ENCODE results near the gene ZNF683.
A peak's percentile ranks its signal among the peaks of the same experiment; 100 is the strongest.
"Not testable (repeated sequence)": the region's sequence is repeated elsewhere in the genome, so short reads cannot be mapped to it uniquely, and the experiment has no call there.

ZNF683 gene

GRCh38 chr1:26384076-26384475 is 11.5 kb upstream of the ZNF683 start:
- no peak for FAIRE-seq

DNA sequence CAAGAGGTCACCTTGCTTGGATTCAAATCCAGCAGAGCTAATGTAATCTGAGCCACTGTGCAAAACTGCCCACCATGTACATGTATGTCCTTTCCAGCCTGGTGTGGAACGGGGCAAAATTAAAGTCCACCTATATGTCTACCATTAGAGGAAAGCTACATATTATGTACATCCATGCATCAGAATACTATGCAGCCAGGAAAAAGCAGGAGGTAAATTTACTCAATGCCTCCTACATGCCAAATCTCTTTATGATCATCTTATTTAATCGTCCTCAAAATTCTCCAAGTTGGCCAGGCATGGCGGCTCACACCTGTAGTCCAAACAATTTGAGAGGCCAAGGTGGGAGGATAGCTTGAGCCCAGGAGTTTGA is 6.3 kb upstream of the ZNF683 start:
- FAIRE-seq: no peak

DNA sequence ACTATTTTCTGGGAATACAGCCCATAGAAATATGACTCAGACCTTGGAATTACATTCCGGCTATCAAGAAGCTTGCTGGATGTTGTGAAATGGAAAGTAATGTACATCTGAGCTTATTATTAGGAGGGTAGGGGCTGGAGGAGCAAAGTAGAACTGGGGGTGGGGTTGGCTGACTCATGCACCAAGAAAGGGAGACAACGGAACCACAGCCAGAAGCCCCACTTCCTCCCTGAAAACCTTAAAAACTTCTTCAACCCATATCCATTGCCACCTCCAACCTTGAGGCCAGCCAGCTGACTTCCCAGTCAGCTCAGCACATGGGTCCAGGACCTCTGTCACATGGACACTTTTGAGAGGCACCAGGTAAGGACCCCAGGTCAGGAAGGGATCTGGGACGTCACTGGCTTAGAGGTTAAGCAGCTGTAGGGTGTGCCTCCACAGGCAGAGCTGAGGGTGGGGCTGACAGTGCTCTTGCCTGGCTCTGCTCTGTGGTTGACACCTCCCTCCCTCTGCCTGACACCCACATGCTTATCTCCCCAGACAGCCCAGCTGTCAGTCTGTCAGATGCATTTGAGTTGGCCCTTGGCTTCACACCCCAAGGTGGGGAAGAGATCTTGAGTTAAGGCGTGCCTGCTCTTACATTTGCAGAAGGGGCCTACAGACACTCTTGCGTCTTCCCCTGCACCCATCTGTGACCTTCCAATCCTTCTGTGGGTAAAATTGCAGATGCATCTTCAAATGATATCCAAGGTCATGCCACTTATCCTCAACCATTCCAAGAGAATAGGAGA is 5.7 kb upstream of the ZNF683 start:
- FAIRE-seq: no peak

- no peak for FAIRE-seq
Observed at GRCh38 chr1:26376050-26376449, 3.5 kb upstream of the ZNF683 start.

GRCh38 chr1:26375081-26375480 is 2.5 kb upstream of the ZNF683 start:
- no peak for FAIRE-seq

- not testable (repeated sequence) for FAIRE-seq
Observed at GRCh38 chr1:26374361-26374760, 1.8 kb upstream of the ZNF683 start.

- no peak for FAIRE-seq
Observed at GRCh38 chr1:26373789-26374188, 1.2 kb upstream of the ZNF683 start.

- no peak for FAIRE-seq
Observed at GRCh38 chr1:26373281-26373680, 731 bp upstream of the ZNF683 start.

GRCh38 chr1:26372039-26372438 is 511 bp downstream of the ZNF683 start:
- no peak for FAIRE-seq

DNA sequence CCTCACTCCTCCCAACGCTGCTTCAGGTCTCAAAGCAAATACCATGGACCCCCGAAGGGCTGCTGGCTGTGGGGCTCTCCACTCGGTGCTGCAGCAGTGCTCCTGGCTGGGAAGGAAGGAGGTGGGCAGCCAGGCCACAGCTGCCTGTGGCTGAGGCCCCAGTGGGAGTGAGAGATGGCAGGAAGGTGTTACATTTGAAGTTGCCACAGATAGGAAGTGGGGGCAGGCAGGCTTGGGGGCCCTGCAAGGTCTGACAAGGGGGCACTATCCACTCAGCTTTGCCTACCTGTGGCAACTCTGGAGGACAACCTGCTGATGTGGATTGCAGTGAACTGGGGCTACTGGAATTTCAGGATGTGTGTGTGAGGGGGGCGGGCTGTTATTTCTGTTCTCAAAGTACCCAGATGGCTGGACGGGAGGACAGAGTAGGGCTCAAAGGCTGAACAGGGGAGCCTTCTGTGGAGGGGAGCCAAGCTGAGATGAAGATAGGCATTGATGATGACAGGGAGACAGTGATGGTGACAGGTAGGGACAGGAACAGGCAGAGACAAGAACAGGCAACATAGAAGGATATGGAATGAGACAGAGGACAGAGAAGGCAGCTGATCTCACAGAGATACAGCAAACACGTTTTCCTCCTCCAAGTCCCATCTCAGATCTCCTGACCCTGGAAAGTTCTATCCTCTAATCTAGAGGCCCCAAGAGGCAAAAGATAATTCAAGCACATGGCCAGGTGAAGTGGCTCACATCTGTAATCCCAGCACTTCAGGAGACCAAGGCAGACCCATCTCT is 1.8 kb downstream of the ZNF683 start:
- no peak for FAIRE-seq

DNA sequence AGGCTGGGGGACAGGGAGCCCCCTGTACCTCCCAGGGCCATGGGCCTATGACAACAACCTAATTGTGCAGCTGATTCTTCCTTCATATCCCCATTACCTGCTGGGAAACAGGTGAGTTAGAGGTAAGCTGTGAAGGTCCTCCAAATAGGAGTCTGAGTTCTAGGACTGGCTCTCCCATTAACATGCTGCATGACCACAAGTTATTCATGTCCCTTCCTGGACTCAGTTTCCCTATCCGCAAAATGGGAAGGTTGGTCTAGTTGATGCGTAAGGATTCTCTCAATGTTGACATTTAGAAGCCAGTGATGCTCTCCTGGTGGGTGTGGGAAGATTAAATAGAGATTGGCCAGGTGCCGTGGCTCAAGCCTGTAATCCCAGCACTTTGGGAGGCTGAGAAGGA is 4.1 kb downstream of the ZNF683 start:
- no peak for FAIRE-seq

GRCh38 chr1:26368006-26368405 is 4.5 kb downstream of the ZNF683 start:
- no peak for FAIRE-seq

DNA sequence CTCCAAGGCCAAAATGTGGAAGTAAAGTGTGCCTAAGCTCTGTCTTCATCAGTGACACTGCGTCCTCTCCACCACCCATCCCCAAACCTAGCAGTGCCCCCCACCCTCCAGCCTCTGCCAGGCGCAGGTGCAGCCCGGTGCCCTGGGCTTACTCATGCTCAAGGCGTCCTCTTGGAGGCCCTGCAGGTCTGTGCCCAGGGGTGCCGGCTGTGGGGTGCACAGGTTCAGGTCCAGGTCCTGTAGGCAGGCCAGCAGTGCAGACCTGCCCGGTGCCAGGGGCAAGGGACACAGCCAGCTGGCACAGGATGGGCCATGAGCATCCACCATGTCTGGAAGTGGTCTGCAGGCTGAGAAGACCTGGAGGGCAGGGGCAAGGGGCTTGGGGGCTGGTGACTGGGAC is 5.1 kb downstream of the ZNF683 start:
- FAIRE-seq: no peak

DNA sequence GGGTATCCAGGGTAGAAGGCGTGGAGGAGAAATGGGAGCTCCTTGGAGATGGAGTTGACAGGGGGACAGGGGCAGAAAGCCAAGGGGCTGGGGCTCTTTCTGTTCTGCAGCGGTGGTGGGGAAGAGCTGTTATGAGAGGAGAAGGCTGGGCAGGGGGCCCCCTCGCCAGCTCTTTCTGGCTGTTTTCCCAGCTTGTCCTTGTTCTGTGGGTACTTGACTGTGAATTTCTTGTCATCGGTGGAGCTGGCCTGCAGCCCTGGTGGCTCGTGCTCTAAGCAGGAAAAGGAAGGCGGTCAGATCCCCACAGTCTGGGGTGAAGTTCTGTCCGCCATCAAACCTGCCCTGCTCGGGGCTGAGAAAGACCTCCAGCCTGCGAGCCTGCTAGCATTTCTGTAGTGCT is 7.6 kb downstream of the ZNF683 start:
- FAIRE-seq: no peak

- peak; percentile 74 for FAIRE-seq
Observed at GRCh38 chr1:26363549-26364448, 8.8 kb downstream of the ZNF683 start.

DNA sequence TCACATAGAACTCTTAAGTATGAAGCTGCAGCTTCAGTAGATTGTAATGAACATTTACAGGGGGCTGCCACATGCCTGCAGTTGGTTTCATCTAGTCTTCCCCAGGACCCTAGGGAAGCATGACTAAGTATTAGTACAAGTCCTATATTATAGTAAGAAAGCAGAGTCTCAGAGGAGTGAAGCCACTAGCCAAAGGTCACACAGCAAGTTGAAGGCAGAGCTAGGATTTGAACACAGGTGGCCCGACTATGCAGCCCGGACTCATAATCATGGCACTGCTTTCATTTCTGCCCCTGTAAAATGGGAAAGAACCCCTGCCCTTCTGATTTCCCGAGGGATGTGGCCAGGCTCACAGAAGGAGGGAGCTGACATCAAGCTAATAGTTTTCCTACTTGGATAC is 10.2 kb downstream of the ZNF683 start:
- no peak for FAIRE-seq

DNA sequence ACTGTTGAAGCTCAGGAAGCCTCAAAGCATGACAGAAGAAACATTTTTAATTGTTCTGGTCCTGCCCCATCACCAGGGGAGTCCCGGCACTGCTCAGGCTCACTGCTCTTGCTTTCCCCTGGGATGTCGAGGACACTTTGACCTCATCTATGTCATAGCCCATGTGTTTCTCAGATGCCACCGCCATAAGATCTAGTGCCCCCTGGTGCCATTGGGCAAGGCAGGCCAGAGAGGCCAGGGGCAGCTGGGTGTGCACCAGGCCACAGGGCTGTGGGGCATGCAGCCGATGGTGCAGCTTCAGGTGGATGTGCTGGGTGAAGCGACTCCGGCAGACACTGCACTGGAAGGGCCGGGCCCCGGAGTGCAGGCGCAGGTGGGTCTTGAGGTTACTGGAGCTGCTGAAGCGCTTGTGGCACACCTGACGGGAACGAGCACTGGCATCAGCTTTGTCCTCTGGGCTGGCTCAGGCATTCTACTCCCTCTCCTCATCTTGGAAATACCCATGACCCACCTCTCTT is 10.9 kb downstream of the ZNF683 start:
- FAIRE-seq: no peak

GRCh38 chr1:26360807-26361604 is 11.5 kb downstream of the ZNF683 start:
- no peak for FAIRE-seq

DNA sequence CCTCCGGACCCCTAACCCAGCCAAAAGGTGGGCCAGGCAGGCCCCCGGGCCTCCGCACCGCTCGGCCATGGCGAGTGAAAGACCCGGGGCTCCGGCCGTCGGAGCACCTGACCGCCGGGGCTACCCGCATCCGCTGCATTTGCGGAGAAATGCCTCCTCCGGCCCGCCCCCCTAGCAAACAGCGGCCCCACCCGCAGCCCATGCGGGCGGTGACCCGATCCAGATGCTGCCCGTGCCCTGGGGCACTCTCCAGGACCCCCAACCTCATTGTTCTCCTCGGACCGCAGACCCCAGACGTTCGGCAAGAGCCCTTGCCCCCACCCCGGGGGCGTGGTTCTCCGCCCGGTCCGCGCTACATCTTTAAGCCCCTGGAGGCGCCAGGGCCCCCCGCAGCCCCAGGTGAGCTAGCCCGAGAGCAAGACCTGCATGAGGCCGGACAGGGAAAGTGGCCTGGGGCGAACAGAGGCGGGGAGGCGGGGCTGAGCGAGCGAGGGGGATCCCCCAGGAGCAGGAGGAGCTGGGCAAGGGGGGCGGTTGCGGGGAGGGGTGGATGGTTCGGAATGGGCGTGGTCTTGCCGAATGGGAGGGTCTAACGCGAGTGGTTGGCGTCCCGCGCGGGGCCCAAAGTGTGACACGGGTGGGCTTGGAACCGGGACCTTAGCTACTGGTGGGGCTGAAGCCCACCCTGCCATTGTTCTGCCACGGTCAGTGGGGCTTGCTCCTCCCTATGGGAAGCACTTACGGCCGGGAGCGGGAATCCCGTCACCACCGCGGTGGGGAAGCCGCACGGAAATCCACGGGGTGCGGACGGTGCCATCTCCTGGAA is 12.4 kb downstream of the ZNF683 start:
- no peak for FAIRE-seq

DNA sequence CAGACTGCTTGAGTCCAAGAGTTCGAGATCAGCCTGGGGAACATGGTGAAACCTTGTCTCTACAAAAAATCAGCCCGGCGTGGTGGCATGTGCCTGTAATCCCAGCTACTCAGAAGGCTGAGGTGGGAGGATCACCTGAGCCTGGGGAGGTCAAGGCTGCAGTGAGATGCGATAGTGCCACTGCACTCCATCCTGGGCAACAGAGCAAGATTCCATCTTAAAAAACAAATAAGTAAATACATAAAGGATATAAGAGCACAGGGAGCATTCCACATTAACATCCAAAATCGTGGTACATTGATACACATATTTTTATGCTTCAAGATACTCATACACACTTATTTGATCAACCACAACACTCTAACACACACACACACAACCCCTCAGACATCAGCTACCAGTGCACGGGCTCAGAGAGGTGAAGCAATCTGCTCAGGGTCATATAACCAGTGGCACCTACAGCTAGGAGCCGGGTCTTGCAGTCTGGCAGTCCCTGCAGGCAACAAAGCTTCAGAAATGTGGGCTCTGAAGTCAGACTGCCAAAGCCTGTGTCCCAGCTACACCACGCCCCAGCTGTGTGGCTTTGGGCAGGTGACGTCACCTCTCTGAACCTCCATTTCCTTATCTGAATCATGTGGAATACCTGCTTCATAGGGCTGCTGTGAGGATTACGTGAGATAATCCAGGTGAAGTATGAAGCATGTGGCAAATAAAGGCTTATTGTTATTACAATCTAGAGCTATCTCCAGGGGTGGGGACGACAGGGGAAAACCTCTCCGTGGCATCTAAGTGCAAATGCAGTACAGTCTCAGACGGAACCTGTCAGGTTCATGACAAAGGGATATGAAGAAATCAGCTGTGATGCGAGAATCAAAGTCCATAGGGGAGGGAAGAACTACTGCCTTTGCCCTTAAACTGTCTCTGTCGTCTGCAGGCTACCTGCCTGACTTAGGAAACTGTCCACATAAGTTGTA is 13.9 kb downstream of the ZNF683 start:
- FAIRE-seq: no peak
